Fibroblast of lung (primary cell): Measurements from ENCODE around the gene LPP. TPM values are rescaled to one million over a fixed set of nuclear protein-coding genes. Genes with fewer than 3 reads are reported as not detected.

Experiments used
- DNase-seq, 2 donors: peaks; one replicate each; pipeline versions ENCODE4 v3.0.0 to v3.0.0-alpha.2; 2010; ENCODE audit warnings: low read depth in 2 of 2
- H2AFZ ChIP-seq: 2 replicates; pipeline ENCODE4 v1.5.1; 2012; ENCODE audit warnings: low read length, control low read depth, inconsistent platforms
- H3K27ac ChIP-seq: 2 replicates; pipeline ENCODE4 v1.5.1; 2011; ENCODE audit warnings: low read length, control low read depth; ENCODE audit not compliant: insufficient read depth
- H3K27me3 ChIP-seq: 2 replicates; pipeline ENCODE4 v1.5.1; 2011; ENCODE audit warnings: mild to moderate bottlenecking, low read length; ENCODE audit not compliant: control insufficient read depth, insufficient read depth
- H3K36me3 ChIP-seq: 2 replicates; pipeline ENCODE4 v1.5.1; 2011; ENCODE audit warnings: low read length; ENCODE audit not compliant: control insufficient read depth, insufficient read depth
- H3K4me1 ChIP-seq: 2 replicates; pipeline ENCODE4 v1.5.1; 2011; ENCODE audit warnings: low read length; ENCODE audit not compliant: control insufficient read depth, insufficient read depth; ENCODE audit errors: extremely low read depth
- H3K4me2 ChIP-seq: 2 replicates; pipeline ENCODE4 v1.5.1; 2011; ENCODE audit warnings: low read length, control low read depth; ENCODE audit not compliant: insufficient read depth; ENCODE audit errors: extremely low read depth
- H3K4me3 ChIP-seq, 4 experiments: fragments of 200-600 bp in 1 of 4; sonication (generic) in 1 of 4; replicated peaks in 1 of 4; 2 replicates each; pipeline ENCODE4 v1.5.1; 2011 to 2016; ENCODE audit warnings: low read length in 4 of 4, low read depth in 3 of 4, mild to moderate bottlenecking in 3 of 4, control low read depth in 2 of 4, inconsistent platforms in 1 of 4, mixed read lengths in 1 of 4; ENCODE audit not compliant: insufficient read depth in 1 of 4; ENCODE audit errors: control extremely low read depth in 1 of 4
- H3K79me2 ChIP-seq: 2 replicates; pipeline ENCODE4 v1.5.1; 2012; ENCODE audit warnings: mild to moderate bottlenecking, low read length, inconsistent platforms; ENCODE audit not compliant: control insufficient read depth, insufficient read depth
- H3K9ac ChIP-seq: 2 replicates; pipeline ENCODE4 v1.5.1; 2011; ENCODE audit warnings: mild to moderate bottlenecking, low read length, control low read depth; ENCODE audit not compliant: insufficient read depth
- H3K9me3 ChIP-seq: 2 replicates; pipeline ENCODE4 v1.5.1; 2012; ENCODE audit warnings: low read depth, low read length; ENCODE audit not compliant: control insufficient read depth, insufficient read depth
- H4K20me1 ChIP-seq: 2 replicates; pipeline ENCODE4 v1.5.1; 2011; ENCODE audit warnings: low read length; ENCODE audit not compliant: control insufficient read depth, insufficient read depth; ENCODE audit errors: extremely low read depth
- CTCF ChIP-seq, 2 donors: IDR thresholded peaks in 1 of 2; conservative IDR thresholded peaks in 1 of 2; 1 replicate in 1 of 2; 2 replicates in 1 of 2; pipeline ENCODE4 v1.5.1; 2011 to 2012; ENCODE audit warnings: low read length in 2 of 2, control low read depth in 1 of 2, inconsistent platforms in 1 of 2, low read depth in 1 of 2, mild to moderate bottlenecking in 1 of 2
- EZH2 ChIP-seq: IDR thresholded peaks from 2 replicates; pipeline ENCODE4 v1.5.1; 2012; ENCODE audit warnings: low read length, control low read depth, mild to moderate bottlenecking; ENCODE audit errors: missing control alignments
- polyA plus RNA-seq, 2 donors: library from polyadenylated mRNA; depleted of rRNA in 1 of 2; stranded (reverse) in 1 of 2; unstranded in 1 of 2; fragments of >200 nt; gene quantifications; 2 replicates each; pipeline ENCODE4 v1.2.1, GENCODE V29; 2011 to 2012; ENCODE audit warnings: missing spikeins in 1 of 2
- total RNA-seq: library from RNA; depleted of rRNA; stranded (reverse); fragments of >200 nt; gene quantifications from 2 replicates; pipeline ENCODE4 v1.2.1, GENCODE V29; 2014

Gene LPP
- total and polyA plus RNA-seq, 2 donors (not counting 1 experiment from before 2014, with no cell fraction given) = 69.0 to 124 TPM

GRCh38 chr3:188482929-188483328 is 329.0 kb downstream of the LPP start:
- no peak for DNase-seq
- Histone ChIP-seq H3K4me2 (no peak overlapping the region), H3K9me3 (no peaks in the 10 kb centered on the region), H3K9ac (no peak overlapping the region), H3K79me2 (peaks cover 5% of the 10 kb centered on the region), H3K4me3 (no peak overlapping the region), H2AFZ (no peak overlapping the region), H3K27ac (no peak overlapping the region), H3K36me3 (no peaks in the 10 kb centered on the region), H3K4me1 (no peaks in the 10 kb centered on the region), H3K27me3 (no peaks in the 10 kb centered on the region), H4K20me1 (no peaks in the 10 kb centered on the region)
- no peak for TF ChIP-seq CTCF (conservative IDR thresholded peaks at IDR 0.05 in 1 of 2, IDR thresholded peaks at IDR 0.05 in 1 of 2; ENCODE audit: low read depth in 1 of 2, low read length in 2 of 2)
- no peak for TF ChIP-seq EZH2

GRCh38 chr3:188486126-188486525 is 332.2 kb downstream of the LPP start:
- no peak for TF ChIP-seq EZH2
- TF ChIP-seq CTCF (conservative IDR thresholded peaks at IDR 0.05 in 1 of 2, IDR thresholded peaks at IDR 0.05 in 1 of 2; ENCODE audit: low read depth in 1 of 2, low read length in 2 of 2) = no peak
- peak in 1 of 2 donors; percentile 78 for DNase-seq
- Histone ChIP-seq H3K36me3 (no peaks in the 10 kb centered on the region), H3K4me1 (peaks cover 3% of the 10 kb centered on the region), H3K9ac (no peak overlapping the region), H3K27me3 (no peaks in the 10 kb centered on the region), H3K27ac (no peak overlapping the region), H3K4me3 (no peak overlapping the region), H2AFZ (no peak overlapping the region), H3K9me3 (no peaks in the 10 kb centered on the region), H4K20me1 (no peaks in the 10 kb centered on the region), H3K79me2 (no peaks in the 10 kb centered on the region), H3K4me2 (no peak overlapping the region)

- Histone ChIP-seq H3K4me1 (peaks cover 6% of the 10 kb centered on the region), H2AFZ (no peak overlapping the region), H3K36me3 (no peaks in the 10 kb centered on the region), H3K9me3 (no peaks in the 10 kb centered on the region), H4K20me1 (no peaks in the 10 kb centered on the region), H3K4me2 (no peak overlapping the region), H3K9ac (no peak overlapping the region), H3K4me3 (no peak overlapping the region), H3K27ac (no peak overlapping the region), H3K27me3 (no peaks in the 10 kb centered on the region), H3K79me2 (no peaks in the 10 kb centered on the region)
- TF ChIP-seq EZH2 (no peak), CTCF (conservative IDR thresholded peaks at IDR 0.05 in 1 of 2, IDR thresholded peaks at IDR 0.05 in 1 of 2; ENCODE audit: low read depth in 1 of 2, low read length in 2 of 2) (no peak)
- DNase-seq = no peak
These were observed 333.0 kb downstream of the LPP start for GRCh38 chr3:188486952-188487351.
